Right lobe of liver (tissue), 4 donors: ENCODE data around the gene PIK3CB.

ENCODE experiments used
- POLR2A ChIP-seq: fragments of 450-650 bp; IDR thresholded peaks from one replicate; pipeline ENCODE4 v1.6.1; 2017; ENCODE audit warnings: antibody characterized with exemption, mild to moderate bottlenecking
- TF ChIP-seq, protein P1 (sequence below), 4 donors: fragments of 200-600 bp in 3 of 4; fragments of 450-650 bp in 1 of 4; IDR thresholded peaks; one replicate each; pipeline versions ENCODE4 v1.5.1 to v1.8.0; 2016 to 2022; ENCODE audit warnings: antibody characterized with exemption in 4 of 4, mild to moderate bottlenecking in 2 of 4
- donor health status: DM: no; HTN: no; CAD: no.
- donor health status: DM: no; HTN: no; CAD: no.
- donor health status: DM: no; HTN: yes; CAD: no.

DNA sequence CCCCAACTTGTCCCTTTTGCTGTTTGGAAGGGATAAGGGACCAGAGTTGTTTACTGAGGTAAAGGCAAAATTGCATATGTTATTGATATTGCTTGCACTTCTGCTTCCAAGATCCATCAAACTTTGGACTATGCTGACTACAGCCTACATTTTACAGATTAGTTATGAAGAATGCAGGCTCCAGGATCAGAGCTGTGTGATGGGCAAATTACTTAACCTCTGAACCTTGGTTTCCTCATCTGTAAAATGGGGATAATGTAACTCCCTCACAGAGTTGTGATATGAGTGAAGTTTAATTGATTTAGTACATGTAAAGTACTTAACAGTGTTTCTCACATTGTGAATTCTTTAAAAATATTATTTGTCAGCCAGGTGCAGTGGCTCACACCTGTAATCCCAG is 210.2 kb downstream of the PIK3CB start:
- TF ChIP-seq, protein P1, sequence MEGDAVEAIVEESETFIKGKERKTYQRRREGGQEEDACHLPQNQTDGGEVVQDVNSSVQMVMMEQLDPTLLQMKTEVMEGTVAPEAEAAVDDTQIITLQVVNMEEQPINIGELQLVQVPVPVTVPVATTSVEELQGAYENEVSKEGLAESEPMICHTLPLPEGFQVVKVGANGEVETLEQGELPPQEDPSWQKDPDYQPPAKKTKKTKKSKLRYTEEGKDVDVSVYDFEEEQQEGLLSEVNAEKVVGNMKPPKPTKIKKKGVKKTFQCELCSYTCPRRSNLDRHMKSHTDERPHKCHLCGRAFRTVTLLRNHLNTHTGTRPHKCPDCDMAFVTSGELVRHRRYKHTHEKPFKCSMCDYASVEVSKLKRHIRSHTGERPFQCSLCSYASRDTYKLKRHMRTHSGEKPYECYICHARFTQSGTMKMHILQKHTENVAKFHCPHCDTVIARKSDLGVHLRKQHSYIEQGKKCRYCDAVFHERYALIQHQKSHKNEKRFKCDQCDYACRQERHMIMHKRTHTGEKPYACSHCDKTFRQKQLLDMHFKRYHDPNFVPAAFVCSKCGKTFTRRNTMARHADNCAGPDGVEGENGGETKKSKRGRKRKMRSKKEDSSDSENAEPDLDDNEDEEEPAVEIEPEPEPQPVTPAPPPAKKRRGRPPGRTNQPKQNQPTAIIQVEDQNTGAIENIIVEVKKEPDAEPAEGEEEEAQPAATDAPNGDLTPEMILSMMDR (IDR thresholded peaks at IDR 0.05): no peak
- no peak for TF ChIP-seq POLR2A
